Parathyroid adenoma (tissue), 2 donors: ENCODE measurements around the gene YY1.

Experiments used
- H2AFZ ChIP-seq: fragments of 300-600 bp; sonication (generic); one replicate; pipeline ENCODE4 v1.7.0; 2017; ENCODE audit warnings: antibody characterized with exemption, mild to moderate bottlenecking
- H3K27ac ChIP-seq: fragments of 300-600 bp; sonication (generic); one replicate; pipeline ENCODE4 v1.7.0; 2017
- H3K27me3 ChIP-seq: fragments of 300-600 bp; sonication (generic); one replicate; pipeline ENCODE4 v1.7.0; 2017; ENCODE audit warnings: low read length; ENCODE audit not compliant: control insufficient read depth, insufficient read depth
- H3K36me3 ChIP-seq: fragments of 300-600 bp; sonication (generic); one replicate; pipeline ENCODE4 v1.7.0; 2017; ENCODE audit warnings: low read length; ENCODE audit not compliant: control insufficient read depth, insufficient read depth
- H3K4me1 ChIP-seq: fragments of 300-600 bp; sonication (generic); one replicate; pipeline ENCODE4 v1.7.0; 2017; ENCODE audit warnings: control low read depth
- H3K4me2 ChIP-seq: fragments of 300-600 bp; sonication (generic); one replicate; pipeline ENCODE4 v1.7.0; 2017; ENCODE audit warnings: low read length
- H3K4me3 ChIP-seq: fragments of 300-600 bp; sonication (generic); one replicate; pipeline ENCODE4 v1.7.0; 2017; ENCODE audit warnings: low read depth, low read length
- H3K79me2 ChIP-seq: fragments of 300-600 bp; sonication (generic); one replicate; pipeline ENCODE4 v1.7.0; 2017; ENCODE audit warnings: control low read depth
- H3K9ac ChIP-seq: fragments of 300-600 bp; sonication (generic); one replicate; pipeline ENCODE4 v1.7.0; 2017; ENCODE audit warnings: mild to moderate bottlenecking
- H3K9me3 ChIP-seq: fragments of 300-600 bp; sonication (generic); one replicate; pipeline ENCODE4 v1.7.0; 2017; ENCODE audit warnings: low read length; ENCODE audit not compliant: control insufficient read depth
- TF ChIP-seq, protein P1 (sequence below): fragments of 300-600 bp; sonication (generic); IDR thresholded peaks from one replicate; pipeline ENCODE4 v1.7.0; 2017; ENCODE audit warnings: antibody characterized with exemption, mild to moderate bottlenecking
- donor health status: primary hyperparathyroidism.

Gene YY1

DNA sequence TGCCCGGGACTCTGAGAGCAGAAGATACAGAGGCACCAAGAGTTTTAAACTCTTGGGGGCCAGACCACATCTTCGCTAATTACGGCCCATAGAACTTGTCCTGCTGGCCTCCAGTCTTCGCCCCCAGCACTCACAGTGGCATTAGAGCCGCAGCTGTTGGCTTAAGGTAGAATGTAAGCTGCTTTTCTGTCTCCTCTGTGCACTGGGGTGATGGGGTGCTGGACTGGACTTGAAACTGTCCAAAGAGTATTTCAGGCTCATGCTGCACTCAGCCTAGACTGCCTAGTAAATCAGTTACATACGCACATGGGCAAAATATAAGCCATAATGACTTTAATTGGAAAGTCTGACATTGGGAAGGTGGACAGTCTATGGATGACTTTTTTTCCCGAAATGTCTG, 29.0 kb downstream of the YY1 start:
- peaks cover 2% of the 10 kb centered on the region for H3K4me1 ChIP-seq
- TF ChIP-seq, protein P1, sequence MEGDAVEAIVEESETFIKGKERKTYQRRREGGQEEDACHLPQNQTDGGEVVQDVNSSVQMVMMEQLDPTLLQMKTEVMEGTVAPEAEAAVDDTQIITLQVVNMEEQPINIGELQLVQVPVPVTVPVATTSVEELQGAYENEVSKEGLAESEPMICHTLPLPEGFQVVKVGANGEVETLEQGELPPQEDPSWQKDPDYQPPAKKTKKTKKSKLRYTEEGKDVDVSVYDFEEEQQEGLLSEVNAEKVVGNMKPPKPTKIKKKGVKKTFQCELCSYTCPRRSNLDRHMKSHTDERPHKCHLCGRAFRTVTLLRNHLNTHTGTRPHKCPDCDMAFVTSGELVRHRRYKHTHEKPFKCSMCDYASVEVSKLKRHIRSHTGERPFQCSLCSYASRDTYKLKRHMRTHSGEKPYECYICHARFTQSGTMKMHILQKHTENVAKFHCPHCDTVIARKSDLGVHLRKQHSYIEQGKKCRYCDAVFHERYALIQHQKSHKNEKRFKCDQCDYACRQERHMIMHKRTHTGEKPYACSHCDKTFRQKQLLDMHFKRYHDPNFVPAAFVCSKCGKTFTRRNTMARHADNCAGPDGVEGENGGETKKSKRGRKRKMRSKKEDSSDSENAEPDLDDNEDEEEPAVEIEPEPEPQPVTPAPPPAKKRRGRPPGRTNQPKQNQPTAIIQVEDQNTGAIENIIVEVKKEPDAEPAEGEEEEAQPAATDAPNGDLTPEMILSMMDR: no peak
- H3K9ac ChIP-seq: no peak overlapping the region
- H3K4me2 ChIP-seq: no peak overlapping the region
- no peaks in the 10 kb centered on the region for H3K27me3 ChIP-seq
- H3K27ac ChIP-seq: no peak overlapping the region
- H2AFZ ChIP-seq: no peak overlapping the region
- no peak overlapping the region for H3K4me3 ChIP-seq
- no peaks in the 10 kb centered on the region for H3K36me3 ChIP-seq
- peaks cover 69% of the 10 kb centered on the region for H3K79me2 ChIP-seq
- H3K9me3 ChIP-seq: no peaks in the 10 kb centered on the region

DNA sequence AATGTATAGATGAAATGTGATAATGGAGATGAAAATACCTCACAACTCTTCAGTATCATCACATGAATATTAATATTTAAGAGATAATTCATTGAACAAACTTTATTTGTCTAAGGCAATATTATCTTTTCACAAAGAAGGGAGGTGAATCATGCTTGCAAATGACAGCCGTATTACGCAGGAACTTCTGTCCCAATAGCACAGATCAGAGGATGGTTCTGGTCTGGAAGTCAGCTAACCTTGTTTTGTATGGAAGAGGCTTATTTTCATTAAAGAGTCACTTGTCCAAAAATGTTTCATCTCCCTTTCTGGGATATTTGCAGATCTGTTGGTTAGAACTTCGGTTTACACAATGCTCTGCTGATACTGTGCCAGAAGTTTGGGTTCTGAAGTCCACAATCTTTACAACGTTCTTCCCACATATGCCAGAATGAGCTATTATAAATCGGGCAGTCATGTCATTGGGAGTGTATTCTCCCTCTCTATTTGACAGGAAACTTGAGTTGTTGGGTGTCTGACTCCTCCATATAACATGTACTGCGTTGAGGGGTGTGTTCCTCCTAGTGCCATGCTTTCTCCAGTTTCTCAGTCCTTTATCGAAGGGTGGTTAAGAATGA, 29.8 kb downstream of the YY1 start:
- Histone ChIP-seq H3K27ac (no peak overlapping the region), H3K4me1 (peaks cover 2% of the 10 kb centered on the region), H3K9me3 (no peaks in the 10 kb centered on the region), H3K27me3 (no peaks in the 10 kb centered on the region), H3K79me2 (peaks cover 68% of the 10 kb centered on the region), H3K36me3 (no peaks in the 10 kb centered on the region), H2AFZ (no peak overlapping the region), H3K9ac (no peak overlapping the region), H3K4me3 (no peak overlapping the region), H3K4me2 (no peak overlapping the region)
- TF ChIP-seq, protein P1: no peak

DNA sequence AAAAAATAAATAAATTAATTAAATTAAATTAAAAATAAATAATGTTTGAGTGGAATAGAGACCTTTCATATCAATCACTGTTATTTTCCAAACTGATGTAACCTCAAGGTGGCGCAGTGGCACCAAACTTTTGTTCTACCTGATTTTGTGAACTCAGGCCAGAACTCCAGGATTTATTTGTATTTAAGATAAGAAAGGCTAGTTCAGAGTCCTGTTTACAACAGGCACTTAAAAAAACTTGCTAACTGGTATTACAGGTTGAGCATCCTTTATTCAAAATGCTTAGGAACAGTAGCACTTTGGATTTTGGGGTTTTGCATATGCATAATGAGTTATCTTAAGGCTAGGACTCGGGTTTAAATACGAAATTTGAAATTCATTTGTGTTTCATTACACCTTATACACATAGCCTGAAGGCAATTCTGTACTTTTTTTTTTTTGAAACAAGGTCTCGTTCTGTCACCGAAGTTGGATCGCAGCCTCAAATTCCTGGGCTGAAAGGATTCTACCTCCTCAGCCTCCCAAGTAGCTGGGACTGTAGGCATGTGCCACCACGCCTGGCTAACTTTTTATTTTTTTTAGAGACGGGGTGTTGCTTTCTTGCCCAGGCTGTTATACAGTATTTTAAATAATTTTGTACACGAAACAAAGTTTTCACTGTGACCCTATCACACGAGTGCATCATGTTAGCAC, 32.4 kb downstream of the YY1 start:
- TF ChIP-seq, protein P1: peak; percentile 35
- H3K79me2 ChIP-seq: peaks cover 64% of the 10 kb centered on the region
- peaks cover 2% of the 10 kb centered on the region for H3K4me1 ChIP-seq
- H3K36me3 ChIP-seq: no peaks in the 10 kb centered on the region
- H3K9me3 ChIP-seq: no peaks in the 10 kb centered on the region
- H3K4me2 ChIP-seq: no peak overlapping the region
- no peak overlapping the region for H2AFZ ChIP-seq
- no peak overlapping the region for H3K4me3 ChIP-seq
- H3K27ac ChIP-seq: no peak overlapping the region
- no peaks in the 10 kb centered on the region for H3K27me3 ChIP-seq
- H3K9ac ChIP-seq: no peak overlapping the region

DNA sequence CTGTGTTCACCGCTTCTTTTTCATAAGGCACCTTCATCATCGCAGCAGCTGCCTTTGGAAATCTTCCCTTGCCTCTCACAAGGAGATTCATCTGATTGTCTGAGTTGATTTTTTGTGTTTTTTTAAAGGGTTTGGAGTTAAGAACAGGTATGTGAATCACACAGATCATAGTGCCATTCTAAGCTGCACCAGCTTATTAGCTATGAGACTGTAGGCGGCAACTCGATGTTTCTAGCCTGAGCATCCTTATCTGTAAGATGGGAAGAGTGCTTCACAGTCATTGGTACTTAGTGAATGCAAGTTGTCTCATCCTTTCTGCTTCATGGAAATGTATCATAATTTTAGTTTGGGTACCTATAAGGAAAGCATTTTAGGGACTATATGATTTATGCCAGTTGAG, 35.3 kb downstream of the YY1 start:
- Histone ChIP-seq H3K4me1 (no peaks in the 10 kb centered on the region), H3K27ac (no peak overlapping the region), H2AFZ (no peak overlapping the region), H3K4me2 (no peak overlapping the region), H3K36me3 (no peaks in the 10 kb centered on the region), H3K9me3 (no peaks in the 10 kb centered on the region), H3K9ac (no peak overlapping the region), H3K4me3 (no peak overlapping the region), H3K79me2 (peaks cover 52% of the 10 kb centered on the region), H3K27me3 (no peaks in the 10 kb centered on the region)
- TF ChIP-seq, protein P1: no peak

DNA sequence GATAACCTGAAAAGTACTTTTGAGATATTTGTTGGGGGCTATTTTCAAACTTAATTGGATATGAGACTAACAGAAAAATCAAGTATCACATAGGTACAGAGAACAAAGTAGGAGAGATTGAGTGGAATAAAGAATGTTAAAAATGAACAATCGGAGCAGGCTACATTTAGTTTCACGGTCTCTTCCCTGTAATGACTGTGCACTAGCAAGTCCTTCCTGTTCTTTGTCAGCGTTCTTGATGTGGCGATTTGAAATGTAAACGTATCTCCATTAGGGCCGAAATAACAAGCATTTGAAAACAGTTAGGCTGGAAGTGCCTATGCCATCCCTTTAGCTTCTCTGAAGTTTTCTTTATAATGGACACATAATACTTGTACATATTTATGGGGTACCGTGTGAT, 36.3 kb downstream of the YY1 start:
- TF ChIP-seq, protein P1: no peak

More for the DNA sequence above, 36.3 kb downstream of the YY1 start:
- H3K4me2 ChIP-seq: no peak overlapping the region
- H3K79me2 ChIP-seq: peaks cover 57% of the 10 kb centered on the region
- H3K27ac ChIP-seq: no peak overlapping the region
- no peak overlapping the region for H3K4me3 ChIP-seq
- H3K36me3 ChIP-seq: no peaks in the 10 kb centered on the region
- H3K27me3 ChIP-seq: no peaks in the 10 kb centered on the region
- H3K4me1 ChIP-seq: no peaks in the 10 kb centered on the region
- no peak overlapping the region for H2AFZ ChIP-seq
- H3K9me3 ChIP-seq: no peaks in the 10 kb centered on the region
- H3K9ac ChIP-seq: no peak overlapping the region
